ENCODE results near the gene SLC51A.

Gene SLC51A

GRCh38 chr3:196254376-196255283 is 38.3 kb downstream of the SLC51A start:
- no peak for DNase-seq (ENCODE audit: low read depth in 1 of 2, low spot score in 1 of 2)
- Histone ChIP-seq H3K27me3 (ENCODE audit: insufficient read depth, poor library complexity, severe bottlenecking) (no peaks in the 10 kb centered on the region), H3K4me3 (replicated peaks; ENCODE audit: insufficient read depth, low read length) (no peak overlapping the region), H3K27ac (replicated peaks) (no peak overlapping the region)
- no peak for TF ChIP-seq GABPA (IDR thresholded peaks at IDR 0.05; ENCODE audit: low read depth)
- TF ChIP-seq CTCF (IDR thresholded peaks at IDR 0.05; ENCODE audit: insufficient read depth, low read length) = no peak
- TF ChIP-seq SPI1 (IDR thresholded peaks at IDR 0.05; ENCODE audit: borderline replicate concordance, low read depth) = no peak
- TF ChIP-seq POLR2AphosphoS5 (IDR thresholded peaks at IDR 0.05; ENCODE audit: low read depth) = no peak
- TF ChIP-seq REST (IDR thresholded peaks at IDR 0.05; ENCODE audit: insufficient replicate concordance, low read depth) = no peak

- no peaks in the 10 kb centered on the region for H3K27me3 ChIP-seq (ENCODE audit: insufficient read depth, poor library complexity, severe bottlenecking)
- no peak for DNase-seq (ENCODE audit: low read depth in 1 of 2, low spot score in 1 of 2)
These were observed 39.4 kb downstream of the SLC51A start for GRCh38 chr3:196255776-196256175.

More at GRCh38 chr3:196255776-196256175, 39.4 kb downstream of the SLC51A start:
- Histone ChIP-seq H3K27ac (replicated peaks) (no peak overlapping the region), H3K4me3 (replicated peaks; ENCODE audit: insufficient read depth, low read length) (no peak overlapping the region)
- no peak for TF ChIP-seq SPI1 (IDR thresholded peaks at IDR 0.05; ENCODE audit: borderline replicate concordance, low read depth)
- no peak for TF ChIP-seq GABPA (IDR thresholded peaks at IDR 0.05; ENCODE audit: low read depth)
- TF ChIP-seq CTCF (IDR thresholded peaks at IDR 0.05; ENCODE audit: insufficient read depth, low read length) = no peak
- TF ChIP-seq POLR2AphosphoS5 (IDR thresholded peaks at IDR 0.05; ENCODE audit: low read depth) = no peak
- TF ChIP-seq REST (IDR thresholded peaks at IDR 0.05; ENCODE audit: insufficient replicate concordance, low read depth) = no peak
